H1 (cell line): ENCODE results near the gene FARS2. TPM values are rescaled to one million over a fixed set of nuclear protein-coding genes. Genes with fewer than 3 reads are reported as not detected.

Source experiments
- EGR1 ChIP-seq: IDR thresholded peaks from 2 replicates; pipeline ENCODE4 v1.6.1; 2011; ENCODE audit warnings: low read depth, low read length, borderline replicate concordance
- ZNF274 ChIP-seq: IDR thresholded peaks from 2 replicates; pipeline ENCODE4 v1.7.0; 2012; ENCODE audit warnings: low read length, borderline replicate concordance; ENCODE audit errors: extremely low read depth
- polyA plus RNA-seq, 7 experiments: library from polyadenylated mRNA; depleted of rRNA in 3 of 7; stranded (reverse) in 5 of 7; unstranded in 2 of 7; fragments of >200 nt in 5 of 7; fragments of 200-250 nt in 2 of 7; gene quantifications; 1 replicate in 5 of 7; 2 replicates in 1 of 7; 4 replicates in 1 of 7; pipeline versions ENCODE4 v1.2.1 to v1.2.3, GENCODE V29; 2011 to 2013; ENCODE audit warnings: missing spikeins in 2 of 7, mixed read lengths in 2 of 7
- total RNA-seq: library from RNA; stranded (reverse); fragmentation: NEBNext Ultra II Directional; extraction: Animal tissue kit (Norgen Biotek cat#: 25700); gene quantifications from 2 replicates; pipeline ENCODE4 v1.2.1, GENCODE V29; 2021

The FARS2 gene
- total and polyA plus RNA-seq, 2 of the 8 experiments (the other 6 are each of a cell fraction or from before 2014, with no cell fraction given) = 11.7 to 14.4 TPM

- TF ChIP-seq ZNF274 (no peak), EGR1 (no peak)
- TF ChIP-seq, all 59 proteins: peak for 0
These were observed 203.0 kb downstream of the FARS2 start (continued) for GRCh38 chr6:5464099-5464885.
